Nephron progenitor cell (in vitro differentiated cells): ENCODE data around the gene DMD.

ENCODE experiments used
- DNase-seq: peaks from one replicate; pipeline ENCODE4 v3.0.0; 2021
- H3K27ac Mint-ChIP-seq: 2 replicates; pipeline ENCODE4 v1.8.0; 2021; ENCODE audit warnings: mild to moderate bottlenecking, moderate library complexity, mixed read lengths
- H3K27me3 Mint-ChIP-seq: 2 replicates; pipeline ENCODE4 v1.8.0; 2021; ENCODE audit warnings: mild to moderate bottlenecking, low read depth, mixed read lengths; ENCODE audit not compliant: poor library complexity
- H3K36me3 Mint-ChIP-seq: 2 replicates; pipeline ENCODE4 v1.8.0; 2021; ENCODE audit warnings: low read depth, mixed read lengths
- H3K4me1 Mint-ChIP-seq: 2 replicates; pipeline ENCODE4 v1.8.0; 2021; ENCODE audit warnings: mixed read lengths
- H3K4me3 Mint-ChIP-seq: 2 replicates; pipeline ENCODE4 v1.8.0; 2021; ENCODE audit warnings: mild to moderate bottlenecking, moderate library complexity, mixed read lengths
- H3K9me3 Mint-ChIP-seq: 2 replicates; pipeline ENCODE4 v1.8.0; 2021; ENCODE audit warnings: mild to moderate bottlenecking, moderate library complexity, mixed read lengths
- CTCF ChIP-seq: fragments of 200-600 bp; sonication (generic); IDR thresholded peaks from 2 replicates; pipeline ENCODE4 v1.5.0; 2021; ENCODE audit warnings: antibody characterized with exemption

The DMD gene

GRCh38 chrX:31178064-31178768, 2033.1 kb downstream of the DMD start:
- DNase-seq = no peak
- no peaks in the 10 kb centered on the region for H3K4me1 Mint-ChIP-seq
- peaks cover 2% of the 10 kb centered on the region for H3K27me3 Mint-ChIP-seq
- H3K36me3 Mint-ChIP-seq = peaks cover 42% of the 10 kb centered on the region
- H3K4me3 Mint-ChIP-seq = no peak overlapping the region
- no peak for TF ChIP-seq CTCF
- H3K9me3 Mint-ChIP-seq = peaks cover 38% of the 10 kb centered on the region
- H3K27ac Mint-ChIP-seq = no peak overlapping the region

- Mint-ChIP-seq H3K4me1 (no peaks in the 10 kb centered on the region), H3K9me3 (peaks cover 19% of the 10 kb centered on the region), H3K4me3 (no peak overlapping the region), H3K27me3 (peaks cover 3% of the 10 kb centered on the region), H3K36me3 (peaks cover 41% of the 10 kb centered on the region), H3K27ac (no peak overlapping the region)
- DNase-seq = no peak
- no peak for TF ChIP-seq CTCF
These were observed 2040.6 kb downstream of the DMD start for GRCh38 chrX:31170792-31171191.

- DNase-seq = no peak
These were observed 2042.8 kb downstream of the DMD start for GRCh38 chrX:31168551-31168950.

GRCh38 chrX:31166832-31167231, 2044.5 kb downstream of the DMD start:
- Mint-ChIP-seq H3K9me3 (peaks cover 43% of the 10 kb centered on the region), H3K4me3 (no peak overlapping the region), H3K4me1 (no peaks in the 10 kb centered on the region), H3K27ac (no peak overlapping the region), H3K27me3 (peaks cover 3% of the 10 kb centered on the region), H3K36me3 (peaks cover 66% of the 10 kb centered on the region)
- DNase-seq = no peak
- TF ChIP-seq CTCF = no peak

More at GRCh38 chrX:31168551-31168950, 2042.8 kb downstream of the DMD start:
- H3K27me3 Mint-ChIP-seq = peaks cover 3% of the 10 kb centered on the region
- no peak overlapping the region for H3K27ac Mint-ChIP-seq
- H3K4me3 Mint-ChIP-seq = no peak overlapping the region
- peaks cover 61% of the 10 kb centered on the region for H3K36me3 Mint-ChIP-seq
- TF ChIP-seq CTCF = no peak
- H3K4me1 Mint-ChIP-seq = no peaks in the 10 kb centered on the region
- peaks cover 33% of the 10 kb centered on the region for H3K9me3 Mint-ChIP-seq

GRCh38 chrX:31166416-31166815, 2044.9 kb downstream of the DMD start:
- H3K9me3 Mint-ChIP-seq = peaks cover 47% of the 10 kb centered on the region
- no peaks in the 10 kb centered on the region for H3K4me1 Mint-ChIP-seq
- no peak overlapping the region for H3K4me3 Mint-ChIP-seq
- no peak for TF ChIP-seq CTCF
- peaks cover 3% of the 10 kb centered on the region for H3K27me3 Mint-ChIP-seq
- H3K27ac Mint-ChIP-seq = no peak overlapping the region
- no peak for DNase-seq
- peaks cover 66% of the 10 kb centered on the region for H3K36me3 Mint-ChIP-seq
